Esophagus muscularis mucosa (tissue), 4 donors: Measurements from ENCODE around the gene OLFML2B. TPM values are rescaled to one million over a fixed set of nuclear protein-coding genes. Genes with fewer than 3 reads are reported as not detected.

Source experiments
- DNase-seq: peaks from one replicate; pipeline ENCODE4 v3.0.0-alpha.2; 2017; ENCODE audit errors: extremely low spot score
- H3K27ac ChIP-seq, 4 donors: fragments of 200-600 bp; sonication (generic); replicated peaks in 1 of 4; 1 replicate in 3 of 4; 2 replicates in 1 of 4; pipeline ENCODE4 v1.5.1; 2016 to 2019; ENCODE audit warnings: mild to moderate bottlenecking in 1 of 4
- H3K27me3 ChIP-seq, 4 donors: fragments of 200-600 bp; sonication (generic); one replicate each; pipeline versions ENCODE4 v1.5.1 to v1.6.0; 2016 to 2019
- H3K36me3 ChIP-seq, 4 donors: fragments of 200-600 bp; sonication (generic); one replicate each; pipeline ENCODE4 v1.5.1; 2016 to 2019
- H3K4me1 ChIP-seq, 4 donors: fragments of 200-600 bp; sonication (generic); one replicate each; pipeline ENCODE4 v1.5.1; 2016 to 2019
- H3K4me3 ChIP-seq, 4 donors: fragments of 200-600 bp; sonication (generic); 1 replicate in 2 of 4; 2 replicates in 2 of 4; pipeline ENCODE4 v1.5.1; 2016 to 2019; ENCODE audit warnings: mild to moderate bottlenecking in 4 of 4, moderate library complexity in 1 of 4
- H3K9me3 ChIP-seq, 4 donors: fragments of 200-600 bp; sonication (generic); 1 replicate in 3 of 4; 2 replicates in 1 of 4; pipeline ENCODE4 v1.5.1; 2016 to 2019
- EP300 ChIP-seq: sonication (generic); formaldehyde crosslinking; IDR thresholded peaks from one replicate; pipeline ENCODE4 v1.6.1; 2017; ENCODE audit warnings: antibody characterized with exemption
- POLR2A ChIP-seq: fragments of 450-650 bp; IDR thresholded peaks from one replicate; pipeline ENCODE4 v1.6.1; 2017; ENCODE audit warnings: antibody characterized with exemption, moderate library complexity, mild to moderate bottlenecking, low read depth
- POLR2AphosphoS5 ChIP-seq, 2 donors: sonication (generic); formaldehyde crosslinking; IDR thresholded peaks; one replicate each; pipeline ENCODE4 v1.6.1; 2017; ENCODE audit warnings: antibody characterized with exemption in 2 of 2
- WGBS: methylation state at CpG from one replicate; pipeline ENCODE4 v1.1.5; 2018; 5-methylcytosine and 5-hydroxymethylcytosine counted together
- intact Hi-C: fragments of 100-400 bp; cut with DNase I; formaldehyde crosslinking; loops from one replicate; pipeline ENCODE4 v1.15.1; 2023
- total RNA-seq, 4 donors: library from RNA; depleted of rRNA; stranded (reverse); fragments of >200 nt; gene quantifications; one replicate each; pipeline versions ENCODE4 v1.1.0 to v1.2.1, GENCODE V29; 2016
- TF ChIP-seq, protein P1 (sequence below), 3 experiments: fragments of 200-600 bp in 2 of 3; fragments of 450-650 bp in 1 of 3; sonication (generic) in 2 of 3; IDR thresholded peaks; one replicate each; pipeline ENCODE4 v1.5.1; 2017 to 2019; ENCODE audit warnings: antibody characterized with exemption in 3 of 3, mild to moderate bottlenecking in 2 of 3, moderate library complexity in 1 of 3

Gene OLFML2B
- total RNA-seq, 4 donors from 2014 or later = 1.2 to 6.7 (median 5.9) TPM

DNA sequence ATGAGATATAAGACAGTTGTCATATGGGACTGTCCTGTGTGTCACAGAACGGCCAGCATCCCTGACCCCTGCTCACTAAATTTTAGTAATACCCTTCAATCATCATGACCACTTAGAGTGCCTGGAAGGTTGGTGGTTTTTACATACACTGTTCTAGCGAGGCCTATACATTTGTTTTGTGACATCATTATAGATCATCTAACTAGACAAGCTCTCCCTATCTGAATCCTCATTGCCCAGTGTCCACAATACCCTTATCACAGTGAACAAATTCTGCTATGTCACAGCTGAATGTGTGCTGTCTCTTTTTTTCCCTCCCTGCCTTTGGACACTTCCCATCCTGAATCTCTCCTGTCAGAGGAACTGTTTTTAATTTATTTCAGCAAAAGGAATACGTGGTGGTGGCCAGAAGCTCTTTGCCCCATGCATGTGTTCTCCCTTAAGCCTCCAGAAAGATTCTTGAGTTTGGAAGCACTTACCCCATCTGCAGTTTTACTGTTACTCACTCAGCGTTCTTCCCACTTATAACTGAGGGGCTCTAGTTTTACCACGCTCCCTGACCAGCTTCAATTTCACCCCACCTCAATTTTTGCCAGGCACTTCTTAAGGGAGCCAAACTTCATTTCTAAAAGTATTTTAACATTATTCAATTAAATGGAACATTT is 70.3 kb downstream of the OLFML2B start:
- Histone ChIP-seq H3K4me1 (peaks cover 3 to 27% (median 22%) of the 10 kb centered on the region in 4 donors), H3K27me3 (no peaks in the 10 kb centered on the region), H3K27ac (no peak overlapping the region), H3K36me3 (peaks cover 0 to 5% (median 2%) of the 10 kb centered on the region in 4 donors), H3K9me3 (no peaks in the 10 kb centered on the region), H3K4me3 (no peak overlapping the region)
- DNase-seq = no peak
- TF ChIP-seq POLR2AphosphoS5 (IDR thresholded peaks at IDR 0.05) (no peak), EP300 (no peak), POLR2A (no peak)
- TF ChIP-seq, protein P1, sequence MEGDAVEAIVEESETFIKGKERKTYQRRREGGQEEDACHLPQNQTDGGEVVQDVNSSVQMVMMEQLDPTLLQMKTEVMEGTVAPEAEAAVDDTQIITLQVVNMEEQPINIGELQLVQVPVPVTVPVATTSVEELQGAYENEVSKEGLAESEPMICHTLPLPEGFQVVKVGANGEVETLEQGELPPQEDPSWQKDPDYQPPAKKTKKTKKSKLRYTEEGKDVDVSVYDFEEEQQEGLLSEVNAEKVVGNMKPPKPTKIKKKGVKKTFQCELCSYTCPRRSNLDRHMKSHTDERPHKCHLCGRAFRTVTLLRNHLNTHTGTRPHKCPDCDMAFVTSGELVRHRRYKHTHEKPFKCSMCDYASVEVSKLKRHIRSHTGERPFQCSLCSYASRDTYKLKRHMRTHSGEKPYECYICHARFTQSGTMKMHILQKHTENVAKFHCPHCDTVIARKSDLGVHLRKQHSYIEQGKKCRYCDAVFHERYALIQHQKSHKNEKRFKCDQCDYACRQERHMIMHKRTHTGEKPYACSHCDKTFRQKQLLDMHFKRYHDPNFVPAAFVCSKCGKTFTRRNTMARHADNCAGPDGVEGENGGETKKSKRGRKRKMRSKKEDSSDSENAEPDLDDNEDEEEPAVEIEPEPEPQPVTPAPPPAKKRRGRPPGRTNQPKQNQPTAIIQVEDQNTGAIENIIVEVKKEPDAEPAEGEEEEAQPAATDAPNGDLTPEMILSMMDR (IDR thresholded peaks at IDR 0.05) = no peak
- WGBS = 88% methylated on average over 5 of the region's 5 CpGs
- intact Hi-C loops = no loop called here

DNA sequence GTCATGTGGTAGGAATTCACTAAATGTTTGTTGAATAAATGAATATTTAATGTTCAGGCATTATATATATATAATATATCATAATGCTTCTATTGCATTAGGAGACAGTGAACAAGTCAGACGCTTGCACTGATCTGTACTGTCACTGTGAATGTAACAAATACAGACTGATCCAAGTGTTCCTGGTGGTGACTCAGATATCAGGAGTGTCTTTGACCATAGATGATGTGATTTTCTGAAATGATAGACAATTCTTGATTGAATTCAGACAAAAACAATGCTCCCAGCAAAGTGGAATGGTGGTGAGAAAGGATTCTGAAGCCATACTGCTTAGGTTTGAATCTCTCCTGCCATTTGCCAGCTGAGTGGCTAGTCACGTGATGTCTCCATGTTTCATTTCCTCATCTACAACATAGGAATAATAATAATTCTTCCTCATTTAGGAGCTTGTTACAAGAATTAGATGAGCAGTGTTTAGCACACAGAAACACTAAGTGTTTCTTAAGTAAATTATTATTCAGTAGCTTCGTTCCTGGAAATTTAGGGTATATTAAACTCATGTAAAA is 71.0 kb downstream of the OLFML2B start:
- Histone ChIP-seq H3K4me3 (no peak overlapping the region), H3K9me3 (no peaks in the 10 kb centered on the region), H3K27me3 (no peaks in the 10 kb centered on the region), H3K36me3 (no peaks in the 10 kb centered on the region), H3K27ac (no peak overlapping the region), H3K4me1 (peaks cover 3 to 27% (median 24%) of the 10 kb centered on the region in 4 donors)
- 90% methylated on average over 3 of the region's 3 CpGs for WGBS
- DNase-seq = no peak
- intact Hi-C loops = no loop called here
- TF ChIP-seq, protein P1 (IDR thresholded peaks at IDR 0.05) = no peak
- no peak for TF ChIP-seq POLR2A
- no peak for TF ChIP-seq POLR2AphosphoS5 (IDR thresholded peaks at IDR 0.05)
- no peak for TF ChIP-seq EP300

DNA sequence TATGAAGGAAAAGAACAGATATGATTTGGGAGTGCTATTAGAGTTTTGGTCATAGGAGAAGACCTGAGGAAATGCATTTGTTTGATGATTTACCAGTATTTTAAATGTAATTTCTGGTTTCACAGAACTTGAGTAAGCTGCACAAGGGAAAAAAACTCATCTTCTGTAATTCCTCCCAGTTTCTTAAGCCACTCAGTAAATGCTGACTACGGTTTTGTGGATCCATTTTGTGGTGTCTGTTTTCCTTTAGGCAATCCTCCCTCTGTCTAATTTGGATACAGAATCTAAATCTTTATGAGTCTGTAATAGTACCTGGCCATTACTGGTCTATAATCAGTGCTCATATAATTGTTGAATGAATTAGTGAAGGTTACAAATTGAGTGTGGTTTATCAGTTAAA is 72.0 kb downstream of the OLFML2B start:
- Histone ChIP-seq H3K27ac (no peak overlapping the region), H3K4me3 (no peak overlapping the region), H3K36me3 (no peaks in the 10 kb centered on the region), H3K27me3 (no peaks in the 10 kb centered on the region), H3K4me1 (peaks cover 3 to 27% (median 24%) of the 10 kb centered on the region in 4 donors), H3K9me3 (no peaks in the 10 kb centered on the region)
- TF ChIP-seq EP300 (no peak), POLR2AphosphoS5 (IDR thresholded peaks at IDR 0.05) (no peak)
- intact Hi-C loops = no loop called here
- WGBS = 86% methylated on average over 1 of the region's 1 CpG
- no peak for DNase-seq

DNA sequence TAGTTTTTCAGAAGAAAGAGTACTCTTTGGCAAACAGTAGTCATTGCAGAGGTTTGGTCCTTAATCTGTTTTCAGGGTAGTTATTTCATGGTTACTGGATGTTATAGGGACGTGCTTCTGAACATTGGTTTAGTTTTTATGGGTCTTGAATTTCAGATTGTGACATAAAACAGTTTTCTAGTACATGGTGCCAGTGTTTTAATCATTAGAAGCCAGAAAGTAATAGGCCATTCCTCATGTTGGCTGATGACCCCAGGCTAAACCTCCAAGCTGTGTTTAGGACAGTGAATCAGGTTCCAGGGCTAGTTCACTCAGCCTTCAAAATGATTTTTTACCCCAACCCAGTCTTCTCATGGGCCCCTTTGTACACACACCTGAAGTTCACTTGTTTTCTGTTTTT is 73.3 kb downstream of the OLFML2B start:
- intact Hi-C loops = no loop called here
- no peaks in the 10 kb centered on the region for H3K36me3 ChIP-seq
- no peak overlapping the region for H3K4me3 ChIP-seq
- DNase-seq = no peak
- 100% methylated on average over 1 of the region's 1 CpG for WGBS
- no peaks in the 10 kb centered on the region for H3K9me3 ChIP-seq
- H3K27me3 ChIP-seq = no peaks in the 10 kb centered on the region
- H3K27ac ChIP-seq = no peak overlapping the region
- H3K4me1 ChIP-seq = peaks cover 3 to 33% (median 29%) of the 10 kb centered on the region in 4 donors
- TF ChIP-seq, protein P1 (IDR thresholded peaks at IDR 0.05) = no peak
- no peak for TF ChIP-seq POLR2AphosphoS5 (IDR thresholded peaks at IDR 0.05)
- no peak for TF ChIP-seq EP300
- no peak for TF ChIP-seq POLR2A

DNA sequence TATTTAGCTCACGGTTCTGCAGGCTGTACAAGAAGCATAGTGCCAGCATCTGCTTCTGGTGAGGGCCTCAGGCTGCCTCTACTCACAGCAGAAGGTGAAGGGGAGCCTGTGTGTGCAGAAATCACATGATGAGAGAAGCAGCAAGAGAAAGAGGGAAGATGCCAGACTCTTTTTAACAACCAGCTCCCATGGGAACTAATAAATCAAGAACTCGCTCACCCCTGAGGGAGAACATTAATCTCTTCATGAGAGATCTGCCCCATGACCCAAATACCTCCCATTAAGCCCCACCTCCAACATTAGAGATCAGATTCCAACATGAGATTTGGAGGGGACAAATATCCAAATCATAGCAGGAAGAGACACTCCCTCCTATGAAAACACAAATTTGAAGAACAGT is 74.1 kb downstream of the OLFML2B start:
- Histone ChIP-seq H3K36me3 (peaks cover 0 to 4% (median 1%) of the 10 kb centered on the region in 4 donors), H3K4me1 (peaks cover 3 to 26% (median 25%) of the 10 kb centered on the region in 4 donors), H3K27ac (no peak overlapping the region), H3K9me3 (no peaks in the 10 kb centered on the region), H3K27me3 (no peaks in the 10 kb centered on the region), H3K4me3 (no peak overlapping the region)
- no peak for DNase-seq
- TF ChIP-seq POLR2A (no peak), POLR2AphosphoS5 (IDR thresholded peaks at IDR 0.05) (no peak), EP300 (no peak)
- TF ChIP-seq, protein P1 (IDR thresholded peaks at IDR 0.05) = no peak
- intact Hi-C loops = no loop called here
- WGBS = 100% methylated on average over 2 of the region's 2 CpGs
